ENCODE data around the gene GIPR. TPM values are rescaled to one million over a fixed set of nuclear protein-coding genes. Genes with fewer than 3 reads are reported as not detected.
"Not testable (repeated sequence)": the region's sequence is repeated elsewhere in the genome, so short reads cannot be mapped to it uniquely, and the experiment has no call there.

GIPR gene
- total RNA-seq, 1 experiment from 2014 or later: 0.44 TPM

- DNase-seq (ENCODE audit: low read depth): peak; percentile 38
- in situ Hi-C loops (cut with HindIII; ENCODE audit: low pct_unique_long_range_greater_than_20kb, low sequenced_read_pairs): no loop called here
Observed at GRCh38 chr19:45677351-45678230, 9.6 kb downstream of the GIPR start.

GRCh38 chr19:45681391-45682015 is 13.5 kb downstream of the GIPR start:
- in situ Hi-C loops (cut with HindIII; ENCODE audit: low pct_unique_long_range_greater_than_20kb, low sequenced_read_pairs): no loop called here
- DNase-seq (ENCODE audit: low read depth): peak; percentile 93

- no peak for DNase-seq (ENCODE audit: low read depth)
- in situ Hi-C loops (cut with HindIII; ENCODE audit: low pct_unique_long_range_greater_than_20kb, low sequenced_read_pairs): no loop called here
Observed at GRCh38 chr19:45682117-45682516, 14.1 kb downstream of the GIPR start.

GRCh38 chr19:45682908-45683307 is 14.9 kb downstream of the GIPR start:
- in situ Hi-C loops (cut with HindIII; ENCODE audit: low pct_unique_long_range_greater_than_20kb, low sequenced_read_pairs): no loop called here
- DNase-seq (ENCODE audit: low read depth): no peak

GRCh38 chr19:45685045-45685444 is 17.0 kb downstream of the GIPR start:
- DNase-seq (ENCODE audit: low read depth); in situ Hi-C loops (cut with HindIII; ENCODE audit: low pct_unique_long_range_greater_than_20kb, low sequenced_read_pairs): not testable (repeated sequence)

- DNase-seq (ENCODE audit: low read depth): no peak
- in situ Hi-C loops (cut with HindIII; ENCODE audit: low pct_unique_long_range_greater_than_20kb, low sequenced_read_pairs): no loop called here
Observed at GRCh38 chr19:45687599-45687998, 19.6 kb downstream of the GIPR start.

GRCh38 chr19:45691516-45692186 is 23.6 kb downstream of the GIPR start, which contains the start of gene SNRPD2:
SNRPD2 (minus strand) TSS chr19:45691953; CDS start chr19:45691888, 65 bp downstream.
- in situ Hi-C loops (cut with HindIII; ENCODE audit: low pct_unique_long_range_greater_than_20kb, low sequenced_read_pairs): no loop called here

GRCh38 chr19:45692187-45693105 is 24.4 kb downstream of the GIPR start, which contains the start of gene QPCTL:
QPCTL (plus strand) TSS chr19:45692666; CDS start chr19:45692704, 38 bp downstream.
- peak; percentile 100 for DNase-seq (ENCODE audit: low read depth)
- in situ Hi-C loops (cut with HindIII; ENCODE audit: low pct_unique_long_range_greater_than_20kb, low sequenced_read_pairs): no loop called here

More at GRCh38 chr19:45691516-45692186, 23.6 kb downstream of the GIPR start, which contains the start of gene SNRPD2:
- DNase-seq (ENCODE audit: low read depth): peak; percentile 98

GRCh38 chr19:45693106-45693788 is 25.2 kb downstream of the GIPR start:
- DNase-seq (ENCODE audit: low read depth): peak; percentile 80
- in situ Hi-C loops (cut with HindIII; ENCODE audit: low pct_unique_long_range_greater_than_20kb, low sequenced_read_pairs): no loop called here

- in situ Hi-C loops (cut with HindIII; ENCODE audit: low pct_unique_long_range_greater_than_20kb, low sequenced_read_pairs): no loop called here
- DNase-seq (ENCODE audit: low read depth): no peak
Observed at GRCh38 chr19:45701676-45702075, 33.7 kb downstream of the GIPR start.

- in situ Hi-C loops (cut with HindIII; ENCODE audit: low pct_unique_long_range_greater_than_20kb, low sequenced_read_pairs): no loop called here
- no peak for DNase-seq (ENCODE audit: low read depth)
Observed at GRCh38 chr19:45705115-45705514, 37.1 kb downstream of the GIPR start.

GRCh38 chr19:45705710-45706415 is 37.8 kb downstream of the GIPR start:
- in situ Hi-C loops (cut with HindIII; ENCODE audit: low pct_unique_long_range_greater_than_20kb, low sequenced_read_pairs): no loop called here
- DNase-seq (ENCODE audit: low read depth): no peak

GRCh38 chr19:45710356-45711130 is 42.5 kb downstream of the GIPR start:
- no peak for DNase-seq (ENCODE audit: low read depth)
- in situ Hi-C loops (cut with HindIII; ENCODE audit: low pct_unique_long_range_greater_than_20kb, low sequenced_read_pairs): no loop called here

GRCh38 chr19:45711851-45712698 is 44.1 kb downstream of the GIPR start:
- in situ Hi-C loops (cut with HindIII; ENCODE audit: low pct_unique_long_range_greater_than_20kb, low sequenced_read_pairs): no loop called here
- no peak for DNase-seq (ENCODE audit: low read depth)

GRCh38 chr19:45712699-45713067 is 44.7 kb downstream of the GIPR start:
- no peak for DNase-seq (ENCODE audit: low read depth)
- in situ Hi-C loops (cut with HindIII; ENCODE audit: low pct_unique_long_range_greater_than_20kb, low sequenced_read_pairs): no loop called here
